HAP-1 (cell line): Measurements from ENCODE around the gene ACSL1.
A peak's percentile ranks its signal among the peaks of the same experiment; 100 is the strongest.
"Not testable (repeated sequence)": the region's sequence is repeated elsewhere in the genome, so short reads cannot be mapped to it uniquely, and the experiment has no call there.

Source experiments
- DNase-seq, 2 experiments: peaks; one replicate each; pipeline ENCODE4 v3.0.0-alpha.2; 2016 to 2020; ENCODE audit warnings: low spot score in 2 of 2
- H3K27me3 ChIP-seq: fragments of 250-450 bp; sonication (Bioruptor Pico); 2 replicates; pipeline ENCODE4 v1.5.1; 2020; ENCODE audit warnings: low read depth, mild to moderate bottlenecking, moderate library complexity
- H3K36me3 ChIP-seq: fragments of 250-450 bp; sonication (Bioruptor Pico); replicated peaks from 2 replicates; pipeline ENCODE4 v1.5.1; 2020; ENCODE audit warnings: mild to moderate bottlenecking
- H3K4me1 ChIP-seq: fragments of 250-450 bp; sonication (Bioruptor Pico); 2 replicates; pipeline ENCODE4 v1.5.1; 2020; ENCODE audit warnings: mild to moderate bottlenecking
- H3K4me3 ChIP-seq: fragments of 250-450 bp; sonication (Bioruptor Pico); 2 replicates; pipeline ENCODE4 v1.5.1; 2020; ENCODE audit warnings: mild to moderate bottlenecking, moderate library complexity
- H3K9me3 ChIP-seq: fragments of 250-450 bp; sonication (Bioruptor Pico); 2 replicates; pipeline ENCODE4 v1.5.1; 2020; ENCODE audit warnings: mild to moderate bottlenecking, moderate library complexity
- in situ Hi-C: fragments of 300-500 bp; cut with MboI; formaldehyde crosslinking; loops from 3 replicates; pipeline ENCODE4 v1.14.3; 2020; ENCODE audit warnings: low sequenced_read_pairs, inconsistent platforms, mixed read lengths

The ACSL1 gene

GRCh38 chr4:184741651-184742050 lies 84.1 kb downstream of the ACSL1 start:
- not testable (repeated sequence) for H3K4me3 ChIP-seq, H3K4me1 ChIP-seq, H3K36me3 ChIP-seq, H3K9me3 ChIP-seq, DNase-seq, H3K27me3 ChIP-seq
- in situ Hi-C loops = loop anchor here (10.0 kb wide), 1 partner anchor 243 kb away; no protein-coding TSS in a partner anchor

DNA sequence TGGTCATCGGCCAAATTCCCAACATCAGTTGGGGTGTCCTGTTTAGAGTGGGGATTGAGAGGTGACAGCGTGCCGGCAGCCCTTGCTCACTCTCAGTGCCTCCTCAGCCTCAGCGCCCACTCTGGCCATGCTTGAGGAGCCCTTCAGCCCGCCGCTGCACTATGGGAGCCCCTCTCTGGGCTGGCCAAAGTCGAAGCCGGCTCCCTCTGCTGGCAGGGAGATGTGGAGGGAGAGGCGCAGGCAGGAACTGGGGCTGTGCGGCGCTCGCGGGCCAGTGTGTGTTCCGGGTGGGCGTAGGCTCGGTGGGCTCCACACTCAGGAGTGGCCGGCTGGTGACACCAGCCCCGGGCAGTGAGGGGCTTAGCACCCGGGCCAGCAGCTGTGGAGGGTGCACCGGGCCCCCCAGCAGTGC lies 84.8 kb downstream of the ACSL1 start:
- H3K4me3 ChIP-seq = no peak overlapping the region
- no peaks in the 10 kb centered on the region for H3K4me1 ChIP-seq
- H3K9me3 ChIP-seq = no peaks in the 10 kb centered on the region
- H3K27me3 ChIP-seq = no peaks in the 10 kb centered on the region
- no peaks in the 10 kb centered on the region for H3K36me3 ChIP-seq
- no peak for DNase-seq
- in situ Hi-C loops = loop anchor here (10.0 kb wide), 1 partner anchor 244 kb away; no protein-coding TSS in a partner anchor

GRCh38 chr4:184739575-184739974 lies 86.2 kb downstream of the ACSL1 start:
- H3K36me3 ChIP-seq, DNase-seq, H3K4me3 ChIP-seq, in situ Hi-C loops, H3K4me1 ChIP-seq, H3K9me3 ChIP-seq, H3K27me3 ChIP-seq: not testable (repeated sequence)

DNA sequence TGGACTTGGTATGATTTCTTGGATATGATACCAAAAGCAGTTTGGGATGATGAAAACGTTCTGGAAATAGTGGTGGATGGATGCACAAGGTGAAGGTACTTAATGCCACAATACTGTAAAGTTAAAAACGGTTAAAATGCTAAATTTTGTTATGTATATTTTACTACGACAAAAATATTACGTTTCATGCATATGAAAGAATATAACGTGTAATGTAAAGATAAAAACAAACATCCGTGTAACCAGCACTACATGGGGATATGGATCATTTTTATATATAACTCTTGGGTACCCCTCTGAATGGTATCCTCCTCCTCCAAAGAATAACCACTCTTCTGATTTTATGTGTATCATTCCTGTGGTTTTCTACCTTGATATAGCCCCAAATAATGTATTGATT lies 91.0 kb downstream of the ACSL1 start:
- no peaks in the 10 kb centered on the region for H3K9me3 ChIP-seq
- peaks cover 21% of the 10 kb centered on the region for H3K4me1 ChIP-seq
- peaks cover 11% of the 10 kb centered on the region for H3K36me3 ChIP-seq
- H3K27me3 ChIP-seq = no peaks in the 10 kb centered on the region
- in situ Hi-C loops = no loop called here
- peak overlapping the region; percentile 97 for H3K4me3 ChIP-seq
- no peak for DNase-seq

GRCh38 chr4:184733654-184734524 lies 91.9 kb downstream of the ACSL1 start, which contains the start of gene CENPU:
CENPU (minus strand) TSS chr4:184734096; CDS start chr4:184734062, 34 bp downstream.
- peaks cover 21% of the 10 kb centered on the region for H3K4me1 ChIP-seq
- H3K36me3 ChIP-seq = peaks cover 19% of the 10 kb centered on the region
- no peaks in the 10 kb centered on the region for H3K9me3 ChIP-seq
- in situ Hi-C loops = no loop called here
- no peaks in the 10 kb centered on the region for H3K27me3 ChIP-seq
- peak; percentile 96 to 98 for DNase-seq
- H3K4me3 ChIP-seq = peak within 1 kb of the TSS; percentile 97

DNA sequence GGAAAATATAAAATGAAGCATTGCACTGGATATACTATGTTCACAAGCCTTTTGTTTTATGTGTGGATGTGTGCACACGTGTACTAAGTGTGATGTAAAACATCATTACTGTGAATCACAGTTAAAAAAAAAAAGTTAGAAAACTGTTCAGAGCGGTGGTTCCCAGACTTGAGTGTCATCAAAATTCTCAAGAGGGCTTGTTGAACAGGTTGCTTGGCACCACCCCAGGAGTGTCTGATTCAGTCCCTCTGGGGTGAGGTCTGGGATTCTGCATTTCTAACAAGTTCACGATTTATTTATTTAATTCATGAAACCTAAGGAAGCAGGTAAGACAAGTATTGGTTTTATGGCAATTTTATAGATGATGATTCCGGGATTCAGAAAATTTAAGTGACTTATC lies 93.6 kb downstream of the ACSL1 start:
- Histone ChIP-seq H3K36me3 (peaks cover 37% of the 10 kb centered on the region), H3K27me3 (no peaks in the 10 kb centered on the region), H3K9me3 (no peaks in the 10 kb centered on the region), H3K4me3 (peak overlapping the region; percentile 97), H3K4me1 (peaks cover 21% of the 10 kb centered on the region)
- in situ Hi-C loops = no loop called here
- no peak for DNase-seq

DNA sequence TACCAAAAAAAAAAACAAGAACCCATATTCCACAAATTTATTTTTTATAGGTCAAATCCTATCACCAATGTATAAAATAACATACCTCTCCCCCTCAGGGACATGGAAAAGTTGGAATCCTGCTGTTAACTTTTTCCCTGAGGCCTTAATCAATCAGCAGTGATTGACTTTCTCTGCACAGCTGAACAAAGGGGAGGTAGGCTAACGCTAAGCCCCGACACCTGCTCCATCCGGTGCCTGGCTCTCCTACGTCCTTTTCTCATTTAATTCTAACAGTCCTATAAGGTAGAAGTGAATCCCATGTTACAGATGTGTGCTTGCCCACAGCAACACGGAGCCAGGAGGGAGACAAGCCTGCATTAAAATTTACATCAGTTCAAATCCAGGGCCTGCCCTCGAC lies 94.7 kb downstream of the ACSL1 start:
- DNase-seq = peak; percentile 20 to 22
- Histone ChIP-seq H3K27me3 (no peaks in the 10 kb centered on the region), H3K4me1 (peaks cover 21% of the 10 kb centered on the region), H3K4me3 (no peak overlapping the region), H3K9me3 (no peaks in the 10 kb centered on the region), H3K36me3 (peaks cover 44% of the 10 kb centered on the region)
- in situ Hi-C loops = no loop called here

DNA sequence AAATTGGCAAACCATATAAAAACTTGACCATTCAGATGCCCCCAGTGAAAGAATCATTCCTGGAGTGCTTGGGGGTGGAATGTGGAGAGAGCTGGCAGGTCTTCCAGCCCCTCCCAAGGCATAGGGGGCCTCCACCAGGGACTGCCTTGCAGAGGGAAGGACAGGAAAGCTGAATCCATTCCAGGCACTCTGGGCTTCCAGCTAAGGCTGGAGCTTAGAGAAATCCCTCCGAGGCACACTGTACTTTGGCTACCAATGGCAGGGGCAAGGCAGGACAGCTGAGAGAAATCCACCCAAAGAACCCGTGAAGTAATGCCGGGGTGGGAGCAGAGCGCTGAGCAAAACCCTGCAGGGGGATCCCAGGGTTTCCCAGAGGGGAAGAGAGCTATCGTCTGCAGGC lies 95.8 kb downstream of the ACSL1 start:
- peaks cover 54% of the 10 kb centered on the region for H3K36me3 ChIP-seq
- H3K4me3 ChIP-seq = no peak overlapping the region
- H3K27me3 ChIP-seq = no peaks in the 10 kb centered on the region
- peaks cover 21% of the 10 kb centered on the region for H3K4me1 ChIP-seq
- no peak for DNase-seq
- no peaks in the 10 kb centered on the region for H3K9me3 ChIP-seq
- in situ Hi-C loops = no loop called here

GRCh38 chr4:184728858-184729257 lies 96.9 kb downstream of the ACSL1 start:
- peaks cover 15% of the 10 kb centered on the region for H3K4me1 ChIP-seq
- in situ Hi-C loops = no loop called here
- H3K27me3 ChIP-seq = no peaks in the 10 kb centered on the region
- peaks cover 65% of the 10 kb centered on the region for H3K36me3 ChIP-seq
- H3K9me3 ChIP-seq = no peaks in the 10 kb centered on the region
- DNase-seq = no peak
- H3K4me3 ChIP-seq = no peak overlapping the region

DNA sequence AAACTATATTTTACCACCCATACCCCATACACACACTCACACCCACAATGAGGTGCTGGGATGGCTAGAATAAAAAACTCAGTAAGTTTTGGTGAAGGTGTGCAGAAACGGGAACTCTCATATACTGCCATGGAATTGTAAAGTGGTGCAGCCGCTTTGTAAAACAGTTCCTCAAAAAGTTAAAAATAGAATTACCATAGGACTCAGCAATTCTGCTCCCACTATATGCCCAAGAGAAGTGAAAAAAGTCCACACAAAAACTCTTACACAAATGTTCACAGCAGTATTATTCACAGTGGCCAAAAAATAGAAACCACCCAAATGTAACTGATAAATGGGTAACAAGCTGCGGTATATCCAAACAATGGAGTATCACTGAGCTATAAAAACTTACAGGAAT lies 98.3 kb downstream of the ACSL1 start:
- Histone ChIP-seq H3K4me1 (peaks cover 17% of the 10 kb centered on the region), H3K9me3 (no peaks in the 10 kb centered on the region), H3K4me3 (no peak overlapping the region), H3K27me3 (no peaks in the 10 kb centered on the region), H3K36me3 (peaks cover 76% of the 10 kb centered on the region)
- no peak for DNase-seq
- in situ Hi-C loops = no loop called here

DNA sequence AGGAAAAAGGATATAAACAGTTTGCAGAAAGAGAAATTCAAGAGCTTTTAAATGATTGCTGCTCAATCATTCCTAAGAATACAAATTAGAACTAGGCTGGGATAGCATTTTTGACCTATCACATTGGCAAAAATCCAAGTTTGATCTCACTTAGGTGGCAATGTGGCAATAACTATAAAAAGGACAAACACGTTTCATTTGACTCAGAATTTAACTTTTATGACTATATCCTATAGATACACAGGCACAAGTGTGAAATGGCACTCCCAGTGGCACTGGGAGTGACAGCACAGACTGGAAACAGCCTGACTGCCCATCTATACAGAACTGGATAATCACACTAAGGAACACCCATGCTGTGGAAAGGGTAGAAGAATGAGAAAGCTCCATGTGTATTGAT lies 103.0 kb downstream of the ACSL1 start:
- Histone ChIP-seq H3K4me1 (peaks cover 3% of the 10 kb centered on the region; the same call in 1 of the 2 replicates), H3K4me3 (no peak overlapping the region)

DNA sequence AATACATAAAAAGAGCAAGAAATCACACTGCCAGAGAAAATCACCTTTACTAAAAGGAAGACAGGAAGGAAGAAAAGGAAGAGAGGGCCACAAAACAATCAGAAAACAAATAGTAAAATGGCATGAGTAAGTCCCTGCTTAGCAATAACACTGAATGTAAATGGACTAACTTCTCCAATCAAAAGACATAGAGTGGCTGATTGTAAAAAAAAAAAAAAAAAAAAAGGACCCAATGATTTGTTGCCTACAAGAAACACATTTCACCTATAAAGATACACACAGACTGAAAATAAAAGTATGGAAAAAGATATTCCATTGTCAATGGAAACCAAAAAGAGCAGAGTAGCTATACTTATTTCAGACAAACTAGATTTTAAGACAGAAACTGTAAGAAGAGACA lies 104.5 kb downstream of the ACSL1 start:
- in situ Hi-C loops = no loop called here
- H3K36me3 ChIP-seq = peaks cover 89% of the 10 kb centered on the region
- H3K4me1 ChIP-seq = peaks cover 3% of the 10 kb centered on the region; the same call in 1 of the 2 replicates
- H3K4me3 ChIP-seq = no peak overlapping the region
- DNase-seq = no peak
- H3K9me3 ChIP-seq = no peaks in the 10 kb centered on the region
- no peaks in the 10 kb centered on the region for H3K27me3 ChIP-seq

More for the DNA sequence above, 103.0 kb downstream of the ACSL1 start:
- Histone ChIP-seq H3K36me3 (peaks cover 88% of the 10 kb centered on the region), H3K27me3 (no peaks in the 10 kb centered on the region), H3K9me3 (no peaks in the 10 kb centered on the region)
- no peak for DNase-seq
- in situ Hi-C loops = no loop called here

DNA sequence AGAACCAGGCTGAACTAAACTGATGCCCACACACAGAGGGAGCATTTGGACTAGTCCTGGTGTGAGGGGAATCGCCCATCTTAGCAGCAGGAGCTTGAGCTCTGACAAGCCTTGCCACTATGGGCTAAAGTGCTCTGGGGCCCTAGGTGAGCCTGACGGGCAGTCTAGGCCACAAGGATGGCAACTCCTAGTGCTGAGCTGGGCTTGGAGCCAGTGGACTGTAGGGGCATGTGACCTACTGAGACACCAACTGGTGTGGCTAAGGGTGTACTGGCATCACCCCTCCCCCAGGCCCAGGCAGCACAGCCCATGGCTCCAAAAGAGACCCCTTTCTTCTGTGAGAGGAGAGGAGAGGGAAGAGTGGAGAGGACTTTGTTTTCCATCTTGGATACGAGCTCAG lies 106.4 kb downstream of the ACSL1 start:
- in situ Hi-C loops = no loop called here
- Histone ChIP-seq H3K9me3 (no peaks in the 10 kb centered on the region), H3K27me3 (no peaks in the 10 kb centered on the region), H3K4me1 (peaks cover 3% of the 10 kb centered on the region; the same call in 1 of the 2 replicates), H3K4me3 (no peak overlapping the region), H3K36me3 (peaks cover 90% of the 10 kb centered on the region)
- no peak for DNase-seq

DNA sequence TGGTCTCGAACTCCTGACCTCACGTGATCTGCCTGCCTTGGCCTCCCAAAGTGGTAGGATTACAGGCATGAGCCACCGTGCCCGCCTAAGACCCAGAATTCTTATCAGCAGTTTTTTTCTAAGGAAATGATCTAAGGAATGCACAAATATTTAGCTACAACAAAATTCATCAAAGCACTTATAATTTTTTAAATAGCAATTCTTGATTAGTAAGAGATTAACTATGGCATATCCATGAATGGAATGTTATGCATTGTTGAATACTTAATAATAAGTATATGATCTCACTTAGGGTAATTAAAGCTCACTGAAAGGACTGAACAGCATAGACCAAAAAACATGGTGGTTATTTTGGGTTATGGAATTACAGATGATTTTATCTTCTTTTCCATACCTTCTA lies 110.2 kb downstream of the ACSL1 start:
- no peak for DNase-seq
- Histone ChIP-seq H3K27me3 (no peaks in the 10 kb centered on the region), H3K4me1 (no peaks in the 10 kb centered on the region), H3K4me3 (no peak overlapping the region), H3K9me3 (no peaks in the 10 kb centered on the region), H3K36me3 (peaks cover 86% of the 10 kb centered on the region)
- in situ Hi-C loops = no loop called here
